Measurements from ENCODE around the gene APLP2. TPM values are rescaled to one million over a fixed set of nuclear protein-coding genes. Genes with fewer than 3 reads are reported as not detected.

APLP2 gene
- total and polyA plus RNA-seq, 5 donors from 2014 or later = 53.3 to 86.6 (median 73.9) TPM

DNA sequence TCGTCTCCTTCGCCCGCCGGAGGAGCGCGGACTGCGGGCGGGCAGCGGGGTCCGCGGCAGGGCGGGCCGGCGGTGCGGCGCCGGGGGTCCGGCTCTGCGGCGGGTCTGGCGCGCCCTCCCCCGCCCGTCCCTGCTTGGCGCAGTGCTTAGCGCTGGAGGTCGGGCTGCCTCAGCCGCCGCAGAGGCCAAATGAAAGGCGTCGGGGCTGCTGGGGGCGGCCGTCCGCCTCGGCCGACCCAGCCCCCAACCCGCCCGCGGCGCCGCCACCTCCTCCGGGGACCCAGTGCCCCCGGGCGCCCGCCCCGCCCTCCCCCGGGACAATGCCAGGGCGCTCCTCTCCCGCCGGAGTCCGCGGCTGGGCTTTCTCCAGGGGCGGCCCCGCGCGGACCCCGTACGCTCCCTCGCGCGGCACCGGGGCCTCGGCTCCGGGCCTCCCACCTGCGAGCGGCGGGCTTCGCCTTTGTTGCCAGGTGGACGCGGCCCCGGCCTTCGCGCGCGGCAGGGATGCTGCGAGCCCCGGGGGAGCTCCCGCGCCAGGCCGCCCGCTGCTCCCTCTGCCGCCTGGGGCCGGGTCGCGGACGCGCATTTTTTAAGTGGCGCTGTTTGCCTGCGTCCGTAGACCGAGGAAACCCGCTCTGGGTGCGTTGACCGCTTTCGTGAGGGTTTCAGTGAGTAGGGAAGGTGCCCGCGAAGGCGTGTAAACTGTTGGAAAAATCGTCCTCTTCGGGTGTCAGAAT, 583 bp downstream of the APLP2 start:
- peaks cover 21 to 44% (median 27%) of the 10 kb centered on the region in 4 donors for H3K4me1 Mint-ChIP-seq
- no peaks in the 10 kb centered on the region for H3K27me3 ChIP-seq (ENCODE audit: control insufficient read depth, insufficient read depth, low read length)
- H3K27ac Mint-ChIP-seq = peak overlapping the region in 2 of 3 donors; percentile 81 to 92
- H3K9me3 Mint-ChIP-seq = no peaks in the 10 kb centered on the region
- peaks cover 26% of the 10 kb centered on the region for H3K4me1 ChIP-seq (ENCODE audit: control insufficient read depth, insufficient read depth, low read length, poor library complexity, severe bottlenecking)
- H3K4me3 ChIP-seq (ENCODE audit: low read depth, low read length) = peak overlapping the region; percentile 61
- peaks cover 18% of the 10 kb centered on the region for H3K27me3 Mint-ChIP-seq
- peak overlapping the region; percentile 97 to 100 (median 99) for H3K4me3 Mint-ChIP-seq
- no peaks in the 10 kb centered on the region for H3K36me3 ChIP-seq (ENCODE audit: control insufficient read depth, insufficient read depth, low read length)
- DNase-seq (peak; percentile 30 to 58 (median 47)), ATAC-seq (ENCODE audit: low read depth in 2 of 2) (peak; percentile 5 to 10)
- peak overlapping the region; percentile 84 for H3K27ac ChIP-seq (ENCODE audit: insufficient read depth, low read length, poor library complexity, severe bottlenecking)
- H3K9me3 ChIP-seq (ENCODE audit: control insufficient read depth in 2 of 2, low read length in 2 of 2) = no peaks in the 10 kb centered on the region
- no peaks in the 10 kb centered on the region for H3K36me3 Mint-ChIP-seq

DNA sequence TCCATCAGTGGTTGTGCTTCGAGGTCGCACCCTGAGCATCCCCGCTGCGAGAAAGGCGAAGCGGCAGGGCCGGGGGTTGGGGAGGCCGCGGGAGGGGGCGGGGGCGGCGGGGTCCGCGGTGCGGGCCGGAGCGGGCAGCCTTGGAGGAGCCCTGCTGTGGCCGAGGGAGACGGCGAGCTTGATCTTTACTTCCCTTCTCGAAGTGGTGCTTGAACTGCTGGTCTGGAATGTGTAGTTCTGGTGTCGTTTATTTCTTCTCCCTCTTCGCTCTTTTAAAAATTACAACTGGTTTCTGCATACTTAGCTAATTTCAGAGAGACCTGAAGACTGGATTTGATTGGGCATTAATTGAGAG, 1.1 kb downstream of the APLP2 start:
- H3K4me3 Mint-ChIP-seq = peak overlapping the region; percentile 90 to 96 (median 92)
- H3K4me1 Mint-ChIP-seq = peaks cover 21 to 50% (median 32%) of the 10 kb centered on the region in 4 donors
- no peaks in the 10 kb centered on the region for H3K9me3 ChIP-seq (ENCODE audit: control insufficient read depth in 2 of 2, low read length in 2 of 2)
- peak overlapping the region; percentile 67 for H3K4me3 ChIP-seq (ENCODE audit: low read depth, low read length)
- peaks cover 14% of the 10 kb centered on the region for H3K27me3 Mint-ChIP-seq
- no peaks in the 10 kb centered on the region for H3K36me3 ChIP-seq (ENCODE audit: control insufficient read depth, insufficient read depth, low read length)
- no peak overlapping the region for H3K27ac ChIP-seq (ENCODE audit: insufficient read depth, low read length, poor library complexity, severe bottlenecking)
- peak overlapping the region; percentile 72 to 88 (median 81) for H3K27ac Mint-ChIP-seq
- no peak for DNase-seq
- H3K36me3 Mint-ChIP-seq = no peaks in the 10 kb centered on the region
- H3K27me3 ChIP-seq (ENCODE audit: control insufficient read depth, insufficient read depth, low read length) = no peaks in the 10 kb centered on the region
- peaks cover 26% of the 10 kb centered on the region for H3K4me1 ChIP-seq (ENCODE audit: control insufficient read depth, insufficient read depth, low read length, poor library complexity, severe bottlenecking)
- no peaks in the 10 kb centered on the region for H3K9me3 Mint-ChIP-seq
- no peak for ATAC-seq (ENCODE audit: low read depth in 2 of 2)

DNA sequence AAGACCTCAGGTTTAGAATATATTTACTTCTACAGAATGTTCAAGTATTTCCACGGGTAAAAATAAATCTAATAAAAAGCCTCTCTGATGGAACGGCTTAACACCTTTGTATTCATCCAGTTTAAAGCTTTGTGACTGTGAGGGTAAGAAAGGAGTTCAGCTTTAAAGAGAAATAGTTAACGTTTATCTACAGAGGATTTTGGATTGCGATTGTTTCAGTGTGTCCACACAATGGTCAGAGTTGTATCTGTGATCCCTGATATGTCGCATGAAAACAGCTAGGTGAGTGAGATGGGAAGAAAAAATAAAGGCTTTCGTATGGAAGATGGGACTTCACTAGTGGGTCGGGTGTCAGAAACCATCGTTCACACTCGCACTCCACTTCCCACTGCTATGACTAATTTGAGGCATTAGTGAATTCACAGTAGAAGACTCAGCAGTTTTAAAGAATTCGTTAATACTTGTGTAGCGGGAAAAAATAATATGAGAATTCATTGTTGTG, 1.6 kb downstream of the APLP2 start:
- peak overlapping the region; percentile 67 for H3K4me3 ChIP-seq (ENCODE audit: low read depth, low read length)
- no peaks in the 10 kb centered on the region for H3K9me3 ChIP-seq (ENCODE audit: control insufficient read depth in 2 of 2, low read length in 2 of 2)
- peaks cover 14% of the 10 kb centered on the region for H3K27me3 Mint-ChIP-seq
- peak overlapping the region in 2 of 3 donors; percentile 72 to 88 for H3K27ac Mint-ChIP-seq
- H3K36me3 Mint-ChIP-seq = no peaks in the 10 kb centered on the region
- no peaks in the 10 kb centered on the region for H3K27me3 ChIP-seq (ENCODE audit: control insufficient read depth, insufficient read depth, low read length)
- H3K27ac ChIP-seq (ENCODE audit: insufficient read depth, low read length, poor library complexity, severe bottlenecking) = no peak overlapping the region
- H3K4me1 Mint-ChIP-seq = peaks cover 21 to 51% (median 33%) of the 10 kb centered on the region in 4 donors
- DNase-seq (no peak), ATAC-seq (ENCODE audit: low read depth in 2 of 2) (no peak)
- H3K36me3 ChIP-seq (ENCODE audit: control insufficient read depth, insufficient read depth, low read length) = no peaks in the 10 kb centered on the region
- no peaks in the 10 kb centered on the region for H3K9me3 Mint-ChIP-seq
- peak overlapping the region; percentile 90 to 96 (median 92) for H3K4me3 Mint-ChIP-seq
- H3K4me1 ChIP-seq (ENCODE audit: control insufficient read depth, insufficient read depth, low read length, poor library complexity, severe bottlenecking) = peaks cover 26% of the 10 kb centered on the region

DNA sequence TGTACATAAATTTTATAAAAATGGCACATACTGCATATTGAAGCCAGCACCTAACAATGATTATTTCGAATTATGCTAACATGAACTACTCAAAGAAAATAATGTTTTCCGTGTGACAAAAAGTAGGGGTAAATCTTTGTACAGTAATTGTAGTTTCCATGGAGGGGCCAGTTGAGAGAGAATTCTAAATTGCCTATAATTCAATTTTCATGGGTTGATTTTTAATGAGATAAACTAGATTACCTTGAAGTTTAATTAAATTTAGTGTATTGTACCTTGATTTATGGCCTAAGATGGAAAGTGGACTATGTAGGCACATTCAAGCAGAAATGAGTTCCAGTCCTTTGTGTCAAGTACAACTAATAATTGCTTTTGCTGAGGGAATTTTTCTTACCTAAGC, 5.0 kb downstream of the APLP2 start:
- H3K36me3 Mint-ChIP-seq = peaks cover 5% of the 10 kb centered on the region
- Histone ChIP-seq H3K9me3 (ENCODE audit: control insufficient read depth in 2 of 2, low read length in 2 of 2) (no peaks in the 10 kb centered on the region), H3K27me3 (ENCODE audit: control insufficient read depth, insufficient read depth, low read length) (no peaks in the 10 kb centered on the region), H3K4me1 (ENCODE audit: control insufficient read depth, insufficient read depth, low read length, poor library complexity, severe bottlenecking) (peaks cover 18% of the 10 kb centered on the region), H3K27ac (ENCODE audit: insufficient read depth, low read length, poor library complexity, severe bottlenecking) (no peak overlapping the region), H3K4me3 (ENCODE audit: low read depth, low read length) (no peak overlapping the region), H3K36me3 (ENCODE audit: control insufficient read depth, insufficient read depth, low read length) (no peaks in the 10 kb centered on the region)
- peaks cover 10% of the 10 kb centered on the region for H3K27me3 Mint-ChIP-seq
- no peak overlapping the region for H3K27ac Mint-ChIP-seq
- no peaks in the 10 kb centered on the region for H3K9me3 Mint-ChIP-seq
- peaks cover 31 to 57% (median 45%) of the 10 kb centered on the region in 4 donors for H3K4me1 Mint-ChIP-seq
- ATAC-seq (ENCODE audit: low read depth in 2 of 2) (no peak), DNase-seq (no peak)
- peak overlapping the region in 1 of 4 donors; percentile 38 for H3K4me3 Mint-ChIP-seq

DNA sequence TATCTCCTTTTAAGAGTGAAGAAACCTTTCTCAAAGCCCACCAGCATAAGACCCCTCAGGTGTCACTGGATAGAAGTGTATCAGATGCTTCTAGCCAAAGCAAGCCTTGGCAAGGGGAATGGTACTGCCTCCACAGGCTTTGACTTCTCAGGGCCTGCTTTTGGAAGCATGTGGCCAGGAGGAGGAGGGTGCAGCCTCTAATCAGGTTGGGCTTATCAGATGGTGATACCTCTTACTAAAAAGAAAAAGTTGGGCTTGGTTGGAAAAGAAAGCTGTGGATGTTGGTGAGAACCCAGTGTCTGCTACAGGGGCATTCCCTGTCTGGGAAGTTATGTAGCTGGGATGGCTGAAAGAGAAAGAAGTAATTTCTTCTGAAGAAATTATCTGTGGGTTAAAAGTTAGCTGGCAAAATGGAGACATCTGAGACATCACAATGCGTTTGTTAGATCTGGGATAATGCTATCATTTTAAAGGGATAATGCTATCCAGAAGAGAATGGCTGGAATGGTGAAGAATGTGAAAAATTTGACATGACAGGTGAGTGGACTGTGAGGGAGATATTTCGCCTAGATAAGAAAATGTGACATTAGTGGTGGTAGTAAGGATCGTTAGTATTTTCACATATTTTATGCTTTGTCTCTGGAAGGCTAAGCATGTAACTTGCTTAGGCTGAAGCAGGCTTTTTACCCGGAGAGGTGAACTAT, 7.2 kb downstream of the APLP2 start:
- Mint-ChIP-seq H3K27me3 (no peaks in the 10 kb centered on the region), H3K27ac (no peak overlapping the region), H3K4me1 (peaks cover 28 to 49% (median 37%) of the 10 kb centered on the region in 4 donors), H3K36me3 (peaks cover 5% of the 10 kb centered on the region), H3K4me3 (no peak overlapping the region), H3K9me3 (no peaks in the 10 kb centered on the region)
- Histone ChIP-seq H3K27me3 (ENCODE audit: control insufficient read depth, insufficient read depth, low read length) (no peaks in the 10 kb centered on the region), H3K27ac (ENCODE audit: insufficient read depth, low read length, poor library complexity, severe bottlenecking) (no peak overlapping the region), H3K4me3 (ENCODE audit: low read depth, low read length) (no peak overlapping the region), H3K9me3 (ENCODE audit: control insufficient read depth in 2 of 2, low read length in 2 of 2) (no peaks in the 10 kb centered on the region), H3K4me1 (ENCODE audit: control insufficient read depth, insufficient read depth, low read length, poor library complexity, severe bottlenecking) (peaks cover 5% of the 10 kb centered on the region), H3K36me3 (ENCODE audit: control insufficient read depth, insufficient read depth, low read length) (no peaks in the 10 kb centered on the region)
- DNase-seq (no peak), ATAC-seq (ENCODE audit: low read depth in 2 of 2) (no peak)

DNA sequence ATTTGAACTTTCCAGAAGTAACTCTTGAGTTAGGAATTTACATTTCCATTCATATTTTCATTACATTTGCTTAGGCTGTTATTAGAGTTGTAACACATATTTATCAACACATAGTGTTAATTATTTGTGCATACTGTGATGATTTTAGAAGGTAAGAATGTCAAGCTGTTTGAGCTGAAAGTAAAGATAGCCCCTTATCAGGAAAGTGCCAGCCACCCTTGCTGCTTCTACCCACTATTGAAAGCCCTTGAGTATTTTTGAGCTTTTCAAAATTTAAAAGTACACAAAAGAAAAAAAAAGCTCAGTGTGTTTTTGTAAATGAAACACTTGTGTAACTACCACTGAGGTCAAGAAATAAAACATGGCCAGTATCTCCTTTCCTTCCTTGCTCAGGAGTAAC, 8.0 kb downstream of the APLP2 start:
- Histone ChIP-seq H3K36me3 (ENCODE audit: control insufficient read depth, insufficient read depth, low read length) (no peaks in the 10 kb centered on the region), H3K4me3 (ENCODE audit: low read depth, low read length) (no peak overlapping the region), H3K9me3 (ENCODE audit: control insufficient read depth in 2 of 2, low read length in 2 of 2) (no peaks in the 10 kb centered on the region), H3K27ac (ENCODE audit: insufficient read depth, low read length, poor library complexity, severe bottlenecking) (no peak overlapping the region), H3K27me3 (ENCODE audit: control insufficient read depth, insufficient read depth, low read length) (no peaks in the 10 kb centered on the region), H3K4me1 (ENCODE audit: control insufficient read depth, insufficient read depth, low read length, poor library complexity, severe bottlenecking) (no peaks in the 10 kb centered on the region)
- no peaks in the 10 kb centered on the region for H3K9me3 Mint-ChIP-seq
- DNase-seq (no peak), ATAC-seq (ENCODE audit: low read depth in 2 of 2) (no peak)
- H3K4me1 Mint-ChIP-seq = peaks cover 32 to 47% (median 38%) of the 10 kb centered on the region in 4 donors
- peaks cover 5% of the 10 kb centered on the region for H3K36me3 Mint-ChIP-seq
- H3K27me3 Mint-ChIP-seq = no peaks in the 10 kb centered on the region
- no peak overlapping the region for H3K4me3 Mint-ChIP-seq
- no peak overlapping the region for H3K27ac Mint-ChIP-seq

DNA sequence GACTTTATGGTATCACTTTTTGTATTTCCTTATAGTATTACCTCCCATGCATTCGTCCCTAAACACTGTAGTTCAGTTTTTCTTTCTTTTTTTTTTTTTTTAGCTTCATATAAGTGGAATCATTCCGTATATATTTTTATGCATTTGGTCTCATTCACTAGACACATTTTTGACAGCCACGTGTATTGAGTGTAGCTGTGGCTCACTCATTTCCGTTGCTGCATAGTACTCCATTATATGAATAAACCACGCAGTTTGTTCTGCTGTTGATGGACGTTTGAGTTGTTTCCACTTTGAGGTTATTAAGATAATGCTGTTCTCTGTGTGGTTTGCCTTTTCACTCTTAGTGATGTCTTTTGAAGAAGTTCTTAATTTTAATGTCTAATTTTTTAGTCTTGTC, 8.4 kb downstream of the APLP2 start:
- Mint-ChIP-seq H3K27me3 (no peaks in the 10 kb centered on the region), H3K4me3 (no peak overlapping the region)
- no peak for DNase-seq

More for the DNA sequence above, 8.4 kb downstream of the APLP2 start:
- Histone ChIP-seq H3K27ac (ENCODE audit: insufficient read depth, low read length, poor library complexity, severe bottlenecking) (no peak overlapping the region), H3K4me3 (ENCODE audit: low read depth, low read length) (no peak overlapping the region), H3K36me3 (ENCODE audit: control insufficient read depth, insufficient read depth, low read length) (no peaks in the 10 kb centered on the region), H3K9me3 (ENCODE audit: control insufficient read depth in 2 of 2, low read length in 2 of 2) (no peaks in the 10 kb centered on the region), H3K4me1 (ENCODE audit: control insufficient read depth, insufficient read depth, low read length, poor library complexity, severe bottlenecking) (no peaks in the 10 kb centered on the region), H3K27me3 (ENCODE audit: control insufficient read depth, insufficient read depth, low read length) (no peaks in the 10 kb centered on the region)
- Mint-ChIP-seq H3K9me3 (no peaks in the 10 kb centered on the region), H3K36me3 (peaks cover 5% of the 10 kb centered on the region), H3K27ac (no peak overlapping the region), H3K4me1 (peaks cover 33 to 48% (median 39%) of the 10 kb centered on the region in 4 donors)
- ATAC-seq (ENCODE audit: low read depth in 2 of 2) = no peak

Measured in CD4-positive, CD25-positive, alpha-beta regulatory T cell (primary cell).